Peyer's patch (tissue), 4 donors: ENCODE data around the gene TEX55. TPM values are rescaled to one million over a fixed set of nuclear protein-coding genes. Genes with fewer than 3 reads are reported as not detected.

Experiments
- DNase-seq, 3 donors: peaks; one replicate each; pipeline ENCODE4 v3.0.0-alpha.2; 2017 to 2019
- H3K27ac ChIP-seq, 4 donors: fragments of 200-600 bp; sonication (generic); one replicate each; pipeline ENCODE4 v1.5.1; 2016 to 2019
- H3K27me3 ChIP-seq, 2 donors: fragments of 200-600 bp; sonication (generic); one replicate each; pipeline ENCODE4 v1.5.1; 2019
- H3K36me3 ChIP-seq, 3 donors: fragments of 200-600 bp; sonication (generic); one replicate each; pipeline ENCODE4 v1.5.1; 2016 to 2019
- H3K4me1 ChIP-seq, 4 donors: fragments of 200-600 bp; sonication (generic); one replicate each; pipeline ENCODE4 v1.5.1; 2016 to 2019
- H3K4me3 ChIP-seq, 4 donors: fragments of 200-600 bp; sonication (generic); 1 replicate in 3 of 4; 2 replicates in 1 of 4; pipeline ENCODE4 v1.5.1; 2016 to 2019; ENCODE audit warnings: mild to moderate bottlenecking in 1 of 4
- H3K9me3 ChIP-seq, 4 donors: fragments of 200-600 bp; sonication (generic); one replicate each; pipeline ENCODE4 v1.5.1; 2016 to 2019; ENCODE audit warnings: mild to moderate bottlenecking in 1 of 4
- POLR2A ChIP-seq, 2 donors: fragments of 450-650 bp; IDR thresholded peaks; one replicate each; pipeline ENCODE4 v1.5.1; 2017; ENCODE audit warnings: antibody characterized with exemption in 2 of 2, mild to moderate bottlenecking in 2 of 2, moderate library complexity in 2 of 2
- total RNA-seq, 4 donors: library from RNA; depleted of rRNA; stranded (reverse); fragments of >200 nt; gene quantifications; one replicate each; pipeline ENCODE4 v1.1.0, GENCODE V29; 2016
- TF ChIP-seq, protein P1 (sequence below), 6 experiments: fragments of 450-650 bp in 4 of 6; fragments of 200-600 bp in 2 of 6; sonication (generic) in 1 of 6; IDR thresholded peaks; one replicate each; pipeline ENCODE4 v1.5.1; 2017 to 2019; ENCODE audit warnings: antibody characterized with exemption in 6 of 6, mild to moderate bottlenecking in 3 of 6, moderate library complexity in 1 of 6

The TEX55 gene
- total RNA-seq, 4 donors from 2014 or later: not detected

- Histone ChIP-seq H3K27me3 (no peaks in the 10 kb centered on the region), H3K36me3 (no peaks in the 10 kb centered on the region), H3K4me3 (no peak overlapping the region), H3K9me3 (no peaks in the 10 kb centered on the region), H3K4me1 (no peaks in the 10 kb centered on the region), H3K27ac (no peak overlapping the region)
- no peak for TF ChIP-seq POLR2A (IDR thresholded peaks at IDR 0.05)
- TF ChIP-seq, protein P1, sequence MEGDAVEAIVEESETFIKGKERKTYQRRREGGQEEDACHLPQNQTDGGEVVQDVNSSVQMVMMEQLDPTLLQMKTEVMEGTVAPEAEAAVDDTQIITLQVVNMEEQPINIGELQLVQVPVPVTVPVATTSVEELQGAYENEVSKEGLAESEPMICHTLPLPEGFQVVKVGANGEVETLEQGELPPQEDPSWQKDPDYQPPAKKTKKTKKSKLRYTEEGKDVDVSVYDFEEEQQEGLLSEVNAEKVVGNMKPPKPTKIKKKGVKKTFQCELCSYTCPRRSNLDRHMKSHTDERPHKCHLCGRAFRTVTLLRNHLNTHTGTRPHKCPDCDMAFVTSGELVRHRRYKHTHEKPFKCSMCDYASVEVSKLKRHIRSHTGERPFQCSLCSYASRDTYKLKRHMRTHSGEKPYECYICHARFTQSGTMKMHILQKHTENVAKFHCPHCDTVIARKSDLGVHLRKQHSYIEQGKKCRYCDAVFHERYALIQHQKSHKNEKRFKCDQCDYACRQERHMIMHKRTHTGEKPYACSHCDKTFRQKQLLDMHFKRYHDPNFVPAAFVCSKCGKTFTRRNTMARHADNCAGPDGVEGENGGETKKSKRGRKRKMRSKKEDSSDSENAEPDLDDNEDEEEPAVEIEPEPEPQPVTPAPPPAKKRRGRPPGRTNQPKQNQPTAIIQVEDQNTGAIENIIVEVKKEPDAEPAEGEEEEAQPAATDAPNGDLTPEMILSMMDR (IDR thresholded peaks at IDR 0.05): no peak
- DNase-seq: no peak
Measured at GRCh38 chr3:119194237-119195150, 48.5 kb downstream of the TEX55 start.

DNA sequence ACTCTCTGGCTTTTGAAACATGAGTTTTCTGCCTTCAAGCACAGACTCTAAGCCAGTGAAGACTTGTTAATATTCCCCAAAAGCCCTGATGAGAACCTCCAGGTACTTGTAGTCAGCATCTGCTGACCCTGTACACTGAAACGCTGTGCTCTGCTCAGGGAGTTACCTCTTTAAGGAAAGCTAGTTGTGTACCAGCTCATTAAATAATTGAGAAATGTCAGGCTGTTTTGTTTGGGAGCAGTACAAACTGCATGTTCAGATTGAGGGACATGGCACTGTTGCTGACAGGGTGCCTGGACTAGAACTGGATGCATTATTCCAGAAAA lies 49.1 kb downstream of the TEX55 start:
- Histone ChIP-seq H3K27me3 (no peaks in the 10 kb centered on the region), H3K36me3 (no peaks in the 10 kb centered on the region), H3K4me3 (no peak overlapping the region), H3K27ac (no peak overlapping the region), H3K4me1 (no peaks in the 10 kb centered on the region), H3K9me3 (no peaks in the 10 kb centered on the region)
- TF ChIP-seq, protein P1 (IDR thresholded peaks at IDR 0.05): no peak
- TF ChIP-seq POLR2A (IDR thresholded peaks at IDR 0.05): no peak
- no peak for DNase-seq

DNA sequence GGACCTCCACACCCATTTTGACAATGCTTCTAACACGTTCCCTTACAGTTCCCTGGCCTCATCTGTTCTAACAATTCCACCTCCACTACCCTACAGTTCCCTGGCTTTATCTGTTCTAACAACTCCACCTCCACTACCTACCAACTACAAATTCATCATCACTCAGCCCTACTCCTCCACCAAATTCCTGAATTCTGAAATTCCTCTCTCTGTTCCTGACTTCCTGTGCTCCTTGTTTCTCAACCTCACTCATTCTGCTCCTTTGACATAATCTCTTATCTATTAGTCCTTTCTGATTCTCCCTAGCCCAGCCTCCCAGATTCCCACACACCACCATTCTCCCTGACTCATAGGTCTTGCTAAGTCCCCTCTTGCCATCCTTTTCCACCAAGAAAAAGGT lies 49.9 kb downstream of the TEX55 start:
- no peak overlapping the region for H3K27ac ChIP-seq
- H3K36me3 ChIP-seq: no peaks in the 10 kb centered on the region
- H3K4me1 ChIP-seq: no peaks in the 10 kb centered on the region
- H3K4me3 ChIP-seq: no peak overlapping the region
- TF ChIP-seq, protein P1 (IDR thresholded peaks at IDR 0.05): no peak
- TF ChIP-seq POLR2A (IDR thresholded peaks at IDR 0.05): no peak
- no peaks in the 10 kb centered on the region for H3K9me3 ChIP-seq
- DNase-seq: no peak
- H3K27me3 ChIP-seq: no peaks in the 10 kb centered on the region

Other genes with a start within 250 kb of the TEX55 start
- 1 to 10 TPM in 1 of 4 donors, under 1 TPM in 1, not detected in 2; 0.67 to 3.0 TPM for gene IGSF11, start 111.3 kb upstream of the TEX55 start, total RNA-seq
- gene UPK1B, start 27.4 kb downstream of the TEX55 start, total RNA-seq: not detected
- 10 to 100 TPM; 10.7 to 59.9 (median 47.9) TPM for gene B4GALT4, start 94.7 kb downstream of the TEX55 start, total RNA-seq
- 10 to 100 TPM in 2 of 4 donors, 1 to 10 TPM in 2; 4.7 to 19.0 (median 10.1) TPM for gene ARHGAP31, start 148.2 kb downstream of the TEX55 start, total RNA-seq